NCI-H69 (cell line): ENCODE measurements around the gene P2RY6.

Experiments used
- DNase-seq: peaks from one replicate; lab custom pipeline; 2025; lab: John Stamatoyannopoulos, UW

The P2RY6 gene

DNA sequence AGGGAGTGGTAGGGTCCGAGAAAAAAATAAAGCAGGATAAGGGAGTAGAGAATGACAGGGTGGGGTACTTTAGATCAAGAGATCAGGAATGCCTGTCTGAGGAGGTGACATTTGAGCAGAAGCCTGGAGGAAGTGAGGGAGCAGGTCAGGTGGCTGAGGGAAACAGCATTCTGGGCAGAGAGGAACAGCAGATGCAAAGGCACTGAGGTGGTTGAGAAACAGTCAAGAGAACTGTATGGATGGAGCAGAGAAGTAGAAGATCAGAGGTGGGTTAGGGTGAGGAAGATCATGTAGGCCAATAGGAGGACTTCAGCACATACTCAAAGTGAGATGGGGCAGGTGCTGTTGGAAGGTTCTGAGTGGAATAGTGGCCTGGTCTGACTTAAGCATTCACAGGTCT, 44.3 kb downstream of the P2RY6 start:
- no peak for DNase-seq

DNA sequence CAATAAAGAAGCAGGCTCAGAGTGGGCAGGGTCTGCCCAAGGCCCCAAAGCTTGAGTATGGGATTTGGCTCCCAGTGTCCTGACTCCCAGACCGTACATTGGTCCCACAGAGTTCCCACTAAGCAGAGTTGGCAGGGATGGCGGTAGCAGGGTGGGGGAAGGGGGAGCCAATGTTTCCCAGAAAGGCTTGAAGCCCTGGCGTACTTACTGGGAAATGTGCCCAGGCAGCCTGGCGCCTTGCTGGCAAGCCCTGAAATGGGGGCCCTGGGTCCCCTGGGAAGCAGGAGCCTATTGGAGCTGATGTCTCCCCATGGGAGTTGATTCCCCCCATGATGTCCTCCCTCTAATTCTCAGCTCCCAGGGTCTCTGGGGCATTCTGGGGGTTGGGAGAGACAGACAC, 45.2 kb downstream of the P2RY6 start:
- DNase-seq = no peak

DNA sequence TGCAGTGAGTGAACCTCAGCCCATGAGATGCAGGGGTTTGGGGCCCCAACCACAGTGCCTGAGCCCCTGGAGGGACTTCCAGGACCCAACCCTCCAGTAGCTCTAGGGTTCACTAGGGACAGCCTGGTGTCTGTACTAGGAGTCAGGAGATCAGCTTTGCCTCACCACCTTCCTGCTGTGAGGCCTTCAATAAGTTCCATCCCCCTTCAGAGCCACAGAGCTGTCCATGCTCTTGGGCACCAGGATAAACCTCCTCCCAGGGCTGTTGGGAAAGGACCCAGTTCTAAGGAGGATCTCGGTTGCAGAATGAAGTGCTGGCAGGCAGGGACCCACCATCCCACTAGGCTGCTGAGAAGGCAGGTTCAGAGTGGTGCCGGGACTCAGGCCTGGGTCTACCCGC, 45.7 kb downstream of the P2RY6 start:
- DNase-seq = no peak

DNA sequence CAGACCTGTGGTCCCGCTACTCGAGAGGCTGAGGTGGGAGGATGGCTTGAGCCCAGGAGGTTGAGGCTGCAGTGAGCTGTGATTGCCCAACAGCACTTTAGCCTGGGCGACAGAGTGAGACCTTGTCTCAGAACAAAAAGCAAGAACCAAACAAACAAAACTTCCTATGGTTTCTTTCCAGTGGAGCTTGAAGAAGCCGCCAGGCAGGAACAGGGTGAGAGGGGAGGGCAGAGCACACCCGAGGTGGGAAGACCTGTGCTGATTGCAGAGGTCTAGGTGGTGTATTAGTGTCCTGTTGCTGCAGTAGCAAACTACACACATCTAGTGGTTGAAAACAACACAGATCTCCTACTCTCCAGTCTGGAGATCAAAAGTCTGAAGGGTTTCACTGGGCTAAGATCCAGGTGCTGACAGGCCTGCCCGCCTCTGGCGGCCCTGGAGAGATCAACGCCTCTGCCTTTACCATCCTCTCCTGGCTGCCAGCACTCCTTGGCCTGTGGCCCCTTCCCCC, 46.4 kb downstream of the P2RY6 start:
- DNase-seq = no peak

DNA sequence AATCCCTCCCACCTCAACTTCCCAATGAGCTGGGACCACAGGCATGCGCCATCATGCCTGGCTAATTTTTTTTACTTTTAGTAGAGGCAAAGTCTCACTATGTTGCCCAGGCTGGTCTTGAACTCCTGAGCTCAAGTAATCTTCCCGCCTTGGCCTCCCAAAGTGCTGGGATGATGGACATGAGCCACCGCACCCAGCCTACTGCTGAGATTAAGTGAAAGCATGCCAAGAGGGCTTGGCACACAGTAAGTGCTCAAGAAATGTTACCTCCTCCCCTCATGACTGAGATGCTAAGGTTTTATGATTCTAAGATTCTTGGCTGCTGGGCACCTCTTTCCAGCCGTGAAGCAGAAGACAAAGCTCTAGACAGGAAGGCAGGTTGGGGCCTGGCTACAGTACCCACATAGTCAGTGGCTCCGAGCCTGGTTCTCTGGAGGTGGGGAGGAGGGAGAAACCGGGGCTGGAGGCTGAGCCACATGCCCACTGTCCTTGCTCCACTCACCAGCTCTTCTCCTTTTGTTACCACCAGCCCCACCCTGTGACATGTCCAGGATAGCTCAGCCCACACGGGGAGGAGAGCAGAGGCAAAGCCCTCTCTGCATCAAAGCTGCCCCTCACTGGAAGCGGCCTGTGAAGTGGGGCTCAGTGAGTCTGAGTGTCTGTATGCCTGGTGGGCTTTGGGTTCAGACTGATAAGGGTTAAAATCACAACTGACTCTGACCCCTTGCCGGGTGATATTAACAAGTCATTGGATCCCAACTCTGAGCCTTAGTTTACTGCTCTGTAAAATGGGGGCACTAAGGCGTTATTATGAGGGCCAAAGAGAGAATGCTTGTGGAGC, 48.8 kb downstream of the P2RY6 start:
- DNase-seq = no peak

DNA sequence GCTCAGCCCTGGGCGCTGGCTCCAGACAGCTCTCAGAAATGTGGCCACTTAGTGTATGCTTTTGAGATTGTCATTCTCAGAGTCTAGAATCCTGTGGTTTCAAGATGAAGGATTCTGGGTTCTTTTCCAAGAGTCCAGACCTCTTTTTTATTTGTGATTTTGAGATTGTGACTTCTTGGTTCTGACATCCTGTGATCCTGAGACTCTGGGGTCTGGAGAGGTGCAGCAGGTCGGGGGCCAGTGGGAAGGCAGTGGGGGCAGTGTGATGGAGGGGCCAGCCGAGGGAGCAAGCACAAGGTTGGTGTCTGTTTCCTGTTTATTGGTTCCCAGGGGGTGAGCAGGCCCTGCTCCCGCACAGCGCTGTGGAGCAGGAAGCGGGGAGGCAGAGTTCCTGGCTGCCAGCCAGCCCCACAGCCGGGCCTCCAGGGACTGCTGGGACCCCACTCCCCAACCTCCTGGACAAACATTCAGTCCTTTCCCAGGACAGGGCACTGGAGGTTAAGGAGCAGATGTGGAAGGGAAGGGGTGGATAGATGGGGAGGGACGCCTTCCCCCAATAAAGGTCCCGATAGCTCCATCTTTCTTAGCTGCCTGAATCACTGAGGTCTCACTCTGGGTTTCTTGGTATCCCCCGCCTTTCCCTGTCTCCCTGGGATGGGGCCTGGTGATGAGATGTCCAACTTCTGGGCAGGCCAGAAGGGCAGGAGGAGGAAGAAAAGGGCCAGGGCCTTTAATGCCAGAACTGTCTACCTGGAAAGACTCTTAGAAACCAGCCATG, 49.7 kb downstream of the P2RY6 start:
- peak; percentile 79 for DNase-seq

DNA sequence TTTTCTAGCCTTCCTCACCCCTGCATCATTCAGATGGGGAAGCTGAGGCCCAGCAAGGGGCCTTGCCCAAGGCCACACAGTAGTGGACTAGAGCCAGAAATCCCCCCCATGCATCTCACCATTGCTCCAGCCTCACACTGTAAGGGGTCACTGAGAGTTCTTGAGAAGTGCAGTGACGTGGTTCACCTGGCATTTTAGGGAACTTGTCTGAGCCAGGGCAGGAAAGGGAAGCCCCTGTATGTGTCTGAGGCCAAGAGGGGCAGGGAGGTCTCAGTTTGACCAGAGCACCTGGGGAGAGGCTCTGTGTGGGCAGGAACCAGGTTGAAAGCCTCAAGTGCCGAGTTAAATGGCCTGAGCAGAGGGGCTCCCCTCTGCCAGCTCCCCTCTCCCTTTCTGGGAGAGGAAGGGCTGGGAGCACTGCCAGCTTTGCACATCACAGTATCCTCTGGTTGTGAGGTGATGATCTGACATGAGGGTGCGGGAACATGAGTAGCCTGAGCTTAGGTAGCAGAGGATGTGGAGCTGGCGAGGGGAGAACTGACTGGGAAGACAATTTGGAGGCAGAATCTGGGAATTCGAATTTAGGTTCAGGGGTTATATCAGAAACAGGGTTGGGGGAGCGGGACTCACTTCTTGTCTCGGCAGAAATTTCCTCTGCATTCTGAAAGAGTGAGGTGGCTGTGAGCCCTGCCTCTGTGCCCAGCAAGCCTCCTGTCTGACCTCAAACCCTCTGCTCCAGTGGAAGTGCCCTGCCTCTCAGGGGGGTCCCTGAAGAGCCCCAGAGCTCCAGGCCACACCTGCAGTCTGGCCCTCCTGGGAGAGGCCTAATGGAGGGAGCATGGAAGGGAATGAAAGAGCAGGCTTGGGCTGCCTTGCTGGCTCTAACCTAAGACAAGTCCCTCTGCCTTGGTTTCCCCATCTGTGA, 50.5 kb downstream of the P2RY6 start:
- peak; percentile 39 for DNase-seq

DNA sequence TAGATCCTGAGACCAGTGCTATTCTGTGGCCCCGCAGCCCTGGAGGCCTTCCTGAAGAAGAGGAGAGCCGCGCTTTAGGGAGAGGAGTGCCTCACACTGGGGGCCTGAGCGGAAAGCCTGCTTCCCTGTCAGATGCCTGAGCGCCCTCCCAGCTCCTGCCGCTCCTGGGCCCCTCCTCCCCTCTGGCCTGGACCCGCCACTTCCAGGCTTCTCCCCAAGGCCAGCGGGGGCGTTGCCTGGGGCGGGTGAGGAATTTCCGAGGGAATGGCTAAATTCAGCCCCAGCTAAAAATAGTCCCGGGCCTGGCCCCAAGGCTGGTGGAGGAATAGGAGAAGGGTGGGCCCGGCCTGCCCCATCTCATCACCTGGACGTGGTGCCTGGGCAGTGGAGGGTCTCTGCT, 51.3 kb downstream of the P2RY6 start:
- DNase-seq = no peak

DNA sequence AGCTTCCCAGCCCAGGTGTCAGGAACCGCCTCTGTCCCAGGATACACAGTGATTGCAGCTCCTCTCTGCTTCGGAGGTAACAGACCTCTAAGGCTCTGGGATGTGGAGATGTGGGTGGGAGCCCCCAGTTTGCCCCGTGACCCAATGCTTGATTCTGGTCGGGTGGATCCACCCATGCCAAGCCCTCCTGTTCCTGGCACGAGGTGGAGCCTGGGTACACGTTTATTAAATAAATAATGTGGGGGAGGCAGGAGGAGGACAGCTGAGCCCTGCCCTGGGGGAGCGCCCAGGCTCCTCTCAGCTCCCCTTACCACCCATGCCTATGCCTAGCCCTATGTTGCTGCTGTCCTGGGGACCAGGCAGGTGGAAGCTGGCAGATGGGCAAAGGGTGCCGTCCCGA, 52.0 kb downstream of the P2RY6 start:
- DNase-seq = no peak

DNA sequence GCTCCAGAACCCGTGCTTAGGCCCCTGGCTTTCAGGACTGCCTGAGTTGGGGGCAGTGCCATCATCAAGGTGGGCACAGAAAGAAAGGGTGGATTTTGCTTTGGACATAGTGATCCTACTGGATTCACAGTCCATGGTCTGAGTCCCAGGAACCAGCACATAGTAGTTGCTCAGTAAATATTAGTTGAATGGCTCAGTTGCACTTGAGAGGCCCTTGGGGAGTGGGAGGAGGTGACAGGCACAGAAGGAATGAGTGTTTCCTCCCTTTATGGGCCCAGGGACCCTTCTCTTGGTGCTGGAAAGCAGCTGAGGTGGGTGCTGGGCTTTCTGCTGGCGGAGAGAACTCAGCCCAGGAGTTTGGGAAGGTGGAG, 52.5 kb downstream of the P2RY6 start:
- DNase-seq = no peak

DNA sequence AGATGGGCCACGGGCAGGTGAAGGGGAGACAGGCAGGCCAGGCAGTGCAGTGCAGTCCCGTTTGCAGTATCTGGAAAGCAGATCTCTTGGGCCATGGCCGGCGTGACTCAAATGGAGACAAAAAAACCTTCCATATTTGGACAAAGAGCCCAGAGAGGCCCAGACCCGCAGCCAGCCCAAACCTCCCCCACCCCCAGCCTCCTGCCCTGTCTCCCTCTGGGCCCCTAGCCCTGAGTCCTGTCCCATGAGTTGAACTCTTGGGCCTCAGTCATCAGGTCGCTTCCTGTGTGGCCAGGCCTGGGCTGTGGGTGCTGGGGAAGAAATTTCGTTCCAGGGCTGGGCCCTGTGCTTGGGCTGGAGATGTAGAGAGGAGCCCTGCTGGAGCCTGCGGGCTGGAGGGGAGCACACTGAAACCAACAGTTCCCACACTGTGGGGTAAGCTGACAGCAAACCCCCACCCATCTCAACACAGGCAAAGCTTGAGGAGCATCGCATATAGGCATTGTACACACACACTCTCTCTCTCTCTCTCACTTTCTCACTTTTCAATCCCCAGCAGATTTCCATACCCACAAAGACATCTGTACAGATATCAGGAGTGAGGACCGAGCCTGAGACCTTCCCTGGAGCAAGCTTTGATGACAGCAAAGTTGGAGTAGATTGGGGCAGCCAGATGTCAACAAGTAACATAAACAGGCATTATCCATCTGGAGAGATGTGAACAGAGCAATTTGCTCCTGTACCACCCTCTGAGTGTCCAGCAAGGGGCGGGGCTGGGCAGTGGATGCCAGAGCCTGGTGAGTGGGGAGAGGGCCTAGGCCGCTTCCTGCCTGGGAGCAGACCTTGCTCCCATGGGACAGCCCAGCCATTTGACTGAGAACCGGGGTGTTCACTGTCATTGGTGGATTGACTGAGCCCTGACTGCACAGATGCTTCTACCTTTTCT, 53.2 kb downstream of the P2RY6 start:
- DNase-seq = peak; percentile 71

DNA sequence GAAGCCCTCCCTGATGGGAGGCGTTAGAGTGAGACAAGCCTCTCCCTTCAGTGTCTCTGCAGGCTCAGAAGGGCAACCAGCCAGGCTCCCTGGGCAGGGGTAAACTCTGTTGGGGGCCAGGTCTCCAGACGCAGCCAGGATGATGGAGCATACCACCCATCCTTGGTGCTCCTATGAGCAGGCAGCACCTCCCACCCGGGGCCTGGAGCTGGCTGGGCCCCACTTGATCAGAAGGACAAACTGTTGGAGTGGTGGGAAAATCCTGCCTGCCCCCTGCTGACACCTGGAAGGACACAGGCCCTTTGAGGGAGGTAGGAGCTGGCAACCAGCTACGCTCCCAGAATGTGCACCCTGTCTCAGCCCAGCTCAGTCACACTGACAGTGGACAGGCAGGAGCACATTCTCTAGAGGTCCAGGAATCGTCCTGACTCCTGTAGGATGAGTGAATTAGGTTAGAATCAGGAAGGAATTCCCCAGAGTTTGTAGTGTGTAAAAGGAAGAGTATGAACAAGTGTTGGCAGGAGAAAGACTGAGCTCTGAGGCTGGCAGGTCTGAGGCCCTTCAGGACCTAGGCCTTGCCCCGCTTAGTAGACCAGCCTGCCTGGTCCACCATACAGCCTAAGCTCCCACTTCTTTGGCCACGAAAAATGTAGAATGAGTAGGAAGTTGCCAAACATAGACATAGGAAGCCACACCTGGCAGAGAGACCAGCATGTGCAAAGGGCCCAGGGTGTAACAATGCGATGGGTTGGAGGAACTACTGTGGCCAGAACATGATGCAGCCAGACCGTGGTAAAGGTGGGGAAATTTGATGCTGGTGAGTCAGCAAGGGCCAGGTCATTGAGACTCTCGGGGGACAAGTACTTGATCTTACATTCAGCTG, 55.0 kb downstream of the P2RY6 start:
- peak; percentile 34 for DNase-seq

DNA sequence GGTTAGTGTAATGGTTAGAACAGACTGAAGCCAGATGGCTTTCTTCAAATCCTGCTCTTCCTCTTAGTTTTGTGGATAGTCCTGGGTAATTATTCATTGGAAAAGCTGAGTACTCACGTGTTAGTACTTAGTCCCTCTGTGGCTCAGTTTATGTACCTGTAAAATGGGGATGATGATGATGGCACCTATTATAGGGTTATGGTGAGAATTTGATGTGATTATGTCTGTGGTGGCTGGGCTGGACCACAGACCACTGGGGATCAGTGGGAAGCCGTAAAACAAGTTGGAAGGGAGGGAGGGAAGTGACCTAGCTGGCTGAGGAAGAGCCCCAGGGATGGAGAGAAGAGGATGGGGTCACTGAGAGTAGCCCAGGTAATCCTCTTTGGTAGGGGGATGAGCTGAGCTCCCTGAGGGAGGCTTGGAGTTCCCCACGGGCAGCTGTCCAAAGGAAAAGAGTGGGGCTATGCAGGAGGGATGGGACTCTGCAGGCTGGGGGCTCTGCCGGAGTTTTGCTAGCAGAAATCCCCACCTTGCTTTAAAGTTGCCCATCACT, 55.8 kb downstream of the P2RY6 start:
- DNase-seq = no peak

DNA sequence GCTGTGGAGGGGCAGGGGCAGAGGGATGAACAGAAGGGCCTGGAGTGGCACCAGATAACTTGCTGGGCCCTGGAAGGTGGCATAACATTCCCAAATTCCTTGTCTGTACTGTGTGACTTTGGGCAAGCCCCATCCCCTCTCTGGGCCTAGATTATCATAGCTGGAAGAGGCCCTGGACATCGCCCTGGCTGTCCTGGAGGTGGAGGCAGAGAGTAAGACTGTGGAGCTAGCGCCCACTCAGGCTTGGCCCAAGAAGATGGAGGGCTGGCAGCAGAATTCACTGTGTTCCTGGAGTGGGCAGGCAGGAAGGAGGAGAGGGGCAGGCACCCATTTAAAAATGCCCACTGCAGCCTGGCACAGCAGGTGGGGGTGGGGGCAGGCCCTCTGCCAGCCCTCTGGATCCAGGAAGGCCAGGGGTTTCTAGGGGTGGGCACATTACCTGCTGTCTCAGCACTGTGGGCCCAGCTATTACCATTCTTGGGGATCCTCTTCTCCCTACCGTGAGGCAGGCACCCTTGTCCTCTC, 58.5 kb downstream of the P2RY6 start:
- DNase-seq = peak; percentile 37

DNA sequence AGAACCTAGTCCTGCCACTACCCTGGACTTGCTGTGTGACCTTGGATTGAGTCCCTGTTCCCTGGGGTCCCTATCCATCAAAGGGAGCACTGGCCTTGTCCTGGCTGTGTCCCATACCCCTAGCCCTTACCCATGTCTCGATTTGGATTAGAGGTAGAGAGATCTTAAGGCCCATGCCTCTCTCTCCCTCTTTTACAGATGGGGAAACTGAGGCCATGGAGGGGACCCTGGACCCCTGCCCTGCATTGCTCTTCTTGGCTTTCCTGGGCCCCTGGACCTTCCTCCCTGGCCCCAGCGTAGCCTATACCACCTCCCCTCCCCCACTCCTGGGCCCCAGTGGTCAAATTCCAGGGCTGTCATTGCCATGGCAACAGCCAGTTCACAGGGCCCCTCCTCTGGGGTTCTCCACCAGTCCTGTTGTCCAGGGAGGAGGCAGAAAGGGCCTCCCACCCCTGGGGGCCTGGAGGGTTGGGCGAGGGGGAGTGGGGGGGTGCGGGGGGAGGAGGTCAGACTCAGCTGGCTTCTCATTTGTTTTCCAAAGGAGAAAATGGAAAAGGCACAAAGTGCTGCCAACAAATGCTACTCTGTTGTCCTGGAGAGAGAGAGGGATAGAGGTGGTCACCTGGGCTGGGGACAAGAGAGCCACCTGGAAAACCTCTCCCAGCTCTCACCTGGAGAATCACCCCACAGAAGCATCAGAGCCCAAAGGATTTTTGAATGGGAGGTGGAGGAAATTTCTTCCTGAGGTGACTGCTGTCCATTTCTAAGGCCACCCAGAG, 59.2 kb downstream of the P2RY6 start:
- DNase-seq = peak; percentile 41

DNA sequence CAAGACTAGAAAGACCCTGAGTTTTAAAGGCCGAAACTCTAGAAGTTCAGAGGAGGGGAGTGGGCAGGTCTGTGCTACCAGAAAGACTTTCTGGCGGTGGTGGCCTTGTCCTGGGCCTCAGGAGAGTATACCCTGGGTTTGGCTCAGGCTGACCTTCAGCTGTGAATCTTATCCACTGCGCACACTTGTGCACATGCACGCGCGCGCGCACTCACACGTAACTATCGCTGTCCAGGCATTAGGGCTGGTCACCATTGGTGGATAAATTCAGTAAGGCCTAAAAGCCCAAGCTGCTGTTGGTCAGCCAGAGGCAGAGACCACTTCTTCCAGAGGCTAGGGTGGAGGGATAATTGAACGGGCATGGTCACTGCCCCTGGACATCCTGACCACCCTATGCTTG, 61.0 kb downstream of the P2RY6 start:
- no peak for DNase-seq

DNA sequence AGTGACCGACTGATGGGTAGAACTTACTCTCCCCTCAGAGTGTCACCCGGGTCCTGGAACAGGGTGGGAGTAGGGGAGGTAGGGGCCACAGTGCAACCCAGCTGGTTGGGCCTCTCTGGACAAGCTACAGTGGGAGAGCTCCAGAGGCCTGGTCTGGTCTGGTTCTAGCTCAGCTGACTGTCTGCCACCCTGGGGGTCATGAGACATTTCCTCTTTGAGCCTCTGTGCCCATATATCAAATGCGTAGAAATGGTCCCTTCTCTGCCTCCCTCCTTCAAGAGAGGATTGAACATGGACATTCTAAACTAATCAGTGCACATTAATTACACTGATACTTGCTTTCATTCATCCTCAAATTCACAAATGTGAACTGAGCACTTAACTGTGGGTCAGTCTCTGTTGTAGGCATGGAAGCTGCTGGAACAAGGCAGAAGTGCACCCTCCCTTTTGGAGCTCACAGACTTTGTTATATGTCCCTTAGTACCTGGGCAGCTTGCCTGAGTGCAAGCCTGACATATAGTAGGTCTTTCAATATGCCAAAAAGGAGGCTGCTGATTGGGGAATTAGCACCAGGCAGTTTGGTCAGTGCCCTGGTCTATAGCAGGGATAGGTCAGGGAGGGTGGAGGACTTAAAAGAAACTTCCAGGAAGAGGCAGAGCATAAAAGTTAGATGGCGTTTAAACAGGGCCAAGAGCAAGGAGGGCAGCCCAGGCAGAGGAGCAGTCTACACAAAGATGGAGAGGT, 61.7 kb downstream of the P2RY6 start:
- no peak for DNase-seq
